Measurements from ENCODE around the gene WWOX.

DNA sequence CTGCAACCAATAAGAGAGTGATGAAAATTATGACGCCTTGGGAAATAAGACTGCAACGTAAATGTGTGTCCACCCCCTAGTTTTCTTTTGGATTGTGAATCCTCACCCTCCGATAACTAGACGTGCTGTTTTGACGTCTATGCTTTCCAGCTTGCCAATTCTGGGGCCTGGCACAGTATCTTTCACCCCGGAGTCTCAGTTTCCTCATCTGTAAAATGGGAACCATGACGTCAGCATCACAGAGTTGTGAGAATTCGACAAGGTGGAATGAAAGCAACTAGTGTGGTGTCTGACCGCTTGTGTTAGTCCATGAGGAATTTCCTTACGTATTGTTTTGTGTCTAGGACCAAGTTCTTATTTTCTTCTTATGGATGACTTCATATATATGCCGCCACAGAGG lies 37.7 kb downstream of the WWOX start:
- TF ChIP-seq CBX5 (CRISPR knock-in tag; IDR thresholded peaks at IDR 0.05; ENCODE audit: borderline replicate concordance) (no peak), ZSCAN20 (CRISPR knock-in tag; IDR thresholded peaks at IDR 0.05; ENCODE audit: borderline replicate concordance) (no peak), TCF7L2 (IDR thresholded peaks at IDR 0.05; ENCODE audit: low read depth, low read length) (no peak), ZSCAN30 (CRISPR knock-in tag; IDR thresholded peaks at IDR 0.05) (no peak), EZH2 (conservative IDR thresholded peaks at IDR 0.05; ENCODE audit: low read depth, low read length) (no peak), NR3C1 (CRISPR knock-in tag; IDR thresholded peaks at IDR 0.05) (no peak)
